Ishikawa (cell line): ENCODE results near the gene SIRT5.

Experiments used
- CEBPB ChIP-seq: IDR thresholded peaks from 2 replicates; pipeline ENCODE4 v1.6.1; 2012
- CREB1 ChIP-seq: IDR thresholded peaks from 2 replicates; pipeline ENCODE4 v1.6.1; 2012; ENCODE audit warnings: low read depth
- EGR1 ChIP-seq: IDR thresholded peaks from 2 replicates; pipeline ENCODE4 v1.6.1; 2012
- EP300 ChIP-seq: IDR thresholded peaks from 2 replicates; pipeline ENCODE4 v1.6.1; 2012; ENCODE audit warnings: borderline replicate concordance
- FOXM1 ChIP-seq: IDR thresholded peaks from 2 replicates; pipeline ENCODE4 v1.6.1; 2012; ENCODE audit warnings: low read depth, borderline replicate concordance
- MAX ChIP-seq: IDR thresholded peaks from 2 replicates; pipeline ENCODE4 v1.6.1; 2012
- NFIC ChIP-seq: IDR thresholded peaks from 2 replicates; pipeline ENCODE4 v1.6.1; 2012
- RAD21 ChIP-seq: IDR thresholded peaks from 2 replicates; pipeline ENCODE4 v1.6.1; 2012; ENCODE audit warnings: low read depth
- REST ChIP-seq: IDR thresholded peaks from 2 replicates; pipeline ENCODE4 v1.6.1; 2012; ENCODE audit warnings: low read depth, mild to moderate bottlenecking
- TAF1 ChIP-seq: IDR thresholded peaks from 2 replicates; pipeline ENCODE4 v1.6.1; 2012; ENCODE audit warnings: low read depth, mild to moderate bottlenecking
- TCF12 ChIP-seq: IDR thresholded peaks from 2 replicates; pipeline ENCODE4 v1.6.1; 2012; ENCODE audit warnings: low read depth
- TEAD4 ChIP-seq: IDR thresholded peaks from 2 replicates; pipeline ENCODE4 v1.6.1; 2012
- YY1 ChIP-seq: IDR thresholded peaks from 2 replicates; pipeline ENCODE4 v1.6.1; 2012; ENCODE audit warnings: low read depth
- ZBTB7A ChIP-seq: IDR thresholded peaks from 2 replicates; pipeline ENCODE4 v1.6.1; 2012; ENCODE audit warnings: low read depth
- TF ChIP-seq, protein P1 (sequence below): IDR thresholded peaks from 2 replicates; pipeline ENCODE4 v1.6.1; 2012

Gene SIRT5

GRCh38 chr6:13527671-13528056, 46.7 kb upstream of the SIRT5 start:
- no peak for TF ChIP-seq TCF12
- TF ChIP-seq FOXM1 = no peak
- no peak for TF ChIP-seq RAD21
- TF ChIP-seq YY1 = no peak
- no peak for TF ChIP-seq EP300
- no peak for TF ChIP-seq MAX
- TF ChIP-seq REST = no peak
- TF ChIP-seq NFIC = no peak
- TF ChIP-seq, protein P1, sequence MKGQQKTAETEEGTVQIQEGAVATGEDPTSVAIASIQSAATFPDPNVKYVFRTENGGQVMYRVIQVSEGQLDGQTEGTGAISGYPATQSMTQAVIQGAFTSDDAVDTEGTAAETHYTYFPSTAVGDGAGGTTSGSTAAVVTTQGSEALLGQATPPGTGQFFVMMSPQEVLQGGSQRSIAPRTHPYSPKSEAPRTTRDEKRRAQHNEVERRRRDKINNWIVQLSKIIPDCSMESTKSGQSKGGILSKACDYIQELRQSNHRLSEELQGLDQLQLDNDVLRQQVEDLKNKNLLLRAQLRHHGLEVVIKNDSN = no peak
- TF ChIP-seq ZBTB7A = no peak
- TF ChIP-seq TAF1 = no peak
- TF ChIP-seq CREB1 = no peak
- TF ChIP-seq CEBPB = no peak
- TF ChIP-seq EGR1 = no peak

DNA sequence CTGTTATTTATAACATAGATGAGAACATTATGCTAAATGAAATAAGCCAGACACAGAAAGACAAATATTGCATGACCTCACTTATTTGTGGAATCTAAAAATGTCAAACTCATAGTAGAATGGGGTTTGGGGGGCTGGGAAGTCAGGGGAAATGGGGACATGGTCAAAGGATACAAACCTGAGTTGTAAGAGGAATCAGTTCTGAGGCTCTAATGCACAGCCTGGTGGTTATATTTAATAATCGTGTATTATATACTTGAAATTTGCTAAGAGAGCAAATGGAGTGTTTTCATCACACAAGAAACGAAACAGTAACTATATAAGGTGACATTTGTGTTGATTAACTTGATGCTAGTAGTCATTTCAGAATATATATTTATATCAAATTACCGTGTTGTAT, 46.2 kb upstream of the SIRT5 start:
- TF ChIP-seq TEAD4 (no peak), ZBTB7A (no peak), REST (no peak), YY1 (no peak), EGR1 (no peak), MAX (no peak), TAF1 (no peak), EP300 (no peak)
- TF ChIP-seq, protein P1 = no peak

- TF ChIP-seq, protein P1 = no peak
- TF ChIP-seq RAD21 (no peak), ZBTB7A (no peak), CEBPB (no peak), FOXM1 (no peak), EP300 (no peak), EGR1 (no peak), TEAD4 (no peak), CREB1 (no peak), TCF12 (no peak), TAF1 (no peak), YY1 (no peak), NFIC (no peak), REST (no peak)
Observed at GRCh38 chr6:13528777-13529343, 45.5 kb upstream of the SIRT5 start.

DNA sequence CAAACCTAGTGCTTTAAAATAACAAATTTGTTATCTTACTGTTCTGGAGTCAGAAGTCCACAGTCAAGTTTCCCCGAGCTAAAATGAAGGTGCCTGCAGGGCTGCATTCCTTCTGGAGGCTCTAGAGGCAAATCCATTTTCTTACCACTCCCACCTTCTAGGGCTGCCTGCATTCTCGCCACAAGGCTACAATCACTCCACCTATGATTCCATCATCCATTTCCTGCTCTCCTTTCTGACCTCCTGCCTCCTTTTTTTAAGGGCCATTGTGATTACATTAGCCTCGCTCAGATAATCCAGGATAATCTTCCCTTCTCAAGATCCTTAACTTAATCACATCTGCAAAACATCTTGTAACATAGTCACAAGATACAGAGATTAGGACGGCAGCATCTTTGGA, 42.4 kb upstream of the SIRT5 start:
- TF ChIP-seq TEAD4 (no peak), YY1 (no peak), REST (no peak), FOXM1 (no peak), CEBPB (no peak), EGR1 (no peak), EP300 (no peak), RAD21 (no peak), MAX (no peak)
- TF ChIP-seq, protein P1 = no peak
